HG03196 (cell line): Measurements from ENCODE around the gene KCND2.

ENCODE experiments used
- ATAC-seq: cut with Tn5 transposase; IDR thresholded peaks from one replicate; pipeline ENCODE4 v1.9.1; 2021; ENCODE audit not compliant: unreplicated experiment

KCND2 gene

DNA sequence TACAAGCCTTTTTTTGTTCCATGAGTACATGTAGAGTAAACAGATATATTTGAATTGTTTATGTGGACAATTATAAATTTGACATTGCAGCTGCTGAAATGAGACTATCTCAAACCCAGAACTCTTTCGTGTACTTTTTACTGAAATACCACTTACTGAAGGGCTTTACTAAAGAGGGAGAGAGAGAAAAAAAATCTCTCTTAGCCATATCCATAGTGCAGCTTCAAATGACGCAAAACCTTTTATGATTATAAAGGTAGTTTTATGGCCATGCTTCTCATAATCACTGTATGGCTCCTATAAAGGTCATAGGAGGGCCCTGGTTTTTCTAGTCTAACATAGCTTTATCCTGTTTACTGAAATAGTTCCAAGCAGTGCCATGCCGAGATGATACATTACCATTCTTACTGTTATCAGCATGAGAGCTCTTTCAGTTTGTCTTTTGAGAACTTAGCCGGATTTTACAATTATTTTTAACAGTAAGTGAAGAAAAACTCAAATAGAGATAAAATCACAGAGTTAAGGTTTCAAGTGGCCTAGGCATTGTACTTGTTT is 35.1 kb downstream of the KCND2 start:
- ATAC-seq: no peak

DNA sequence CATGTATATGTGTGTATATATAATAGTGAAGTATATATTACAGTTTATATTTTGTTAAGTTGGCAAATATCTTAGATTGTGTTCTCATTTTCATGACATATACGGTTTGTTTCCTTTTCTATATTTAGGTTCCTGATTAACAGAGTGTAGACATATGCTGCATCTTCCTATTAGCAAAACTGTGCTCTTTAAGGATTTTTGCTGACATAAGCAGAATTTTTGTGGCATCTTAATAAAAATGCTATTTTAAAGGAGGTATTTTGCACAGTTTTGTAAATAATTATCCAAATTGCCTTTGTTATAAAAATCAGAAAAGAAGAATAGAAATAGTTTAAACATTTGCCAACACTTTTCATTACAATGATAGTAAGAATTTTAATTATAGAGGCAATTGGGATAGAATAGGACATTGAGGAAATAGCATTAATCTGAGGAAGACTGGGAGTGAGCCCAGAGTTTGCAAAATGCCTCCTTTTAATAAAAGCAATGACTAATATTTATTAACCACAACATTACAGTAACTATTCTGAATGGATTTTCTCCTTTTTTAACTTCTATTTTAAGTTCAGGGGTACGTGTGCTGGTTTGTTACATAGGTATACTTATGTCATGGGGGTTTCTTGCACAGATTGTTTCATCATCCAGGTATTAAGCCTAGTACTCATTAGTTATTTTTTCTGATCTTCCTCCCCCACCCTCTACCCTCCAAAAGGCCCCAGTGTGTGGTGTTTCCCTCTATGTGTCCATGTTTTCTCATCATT is 38.2 kb downstream of the KCND2 start:
- no peak for ATAC-seq

DNA sequence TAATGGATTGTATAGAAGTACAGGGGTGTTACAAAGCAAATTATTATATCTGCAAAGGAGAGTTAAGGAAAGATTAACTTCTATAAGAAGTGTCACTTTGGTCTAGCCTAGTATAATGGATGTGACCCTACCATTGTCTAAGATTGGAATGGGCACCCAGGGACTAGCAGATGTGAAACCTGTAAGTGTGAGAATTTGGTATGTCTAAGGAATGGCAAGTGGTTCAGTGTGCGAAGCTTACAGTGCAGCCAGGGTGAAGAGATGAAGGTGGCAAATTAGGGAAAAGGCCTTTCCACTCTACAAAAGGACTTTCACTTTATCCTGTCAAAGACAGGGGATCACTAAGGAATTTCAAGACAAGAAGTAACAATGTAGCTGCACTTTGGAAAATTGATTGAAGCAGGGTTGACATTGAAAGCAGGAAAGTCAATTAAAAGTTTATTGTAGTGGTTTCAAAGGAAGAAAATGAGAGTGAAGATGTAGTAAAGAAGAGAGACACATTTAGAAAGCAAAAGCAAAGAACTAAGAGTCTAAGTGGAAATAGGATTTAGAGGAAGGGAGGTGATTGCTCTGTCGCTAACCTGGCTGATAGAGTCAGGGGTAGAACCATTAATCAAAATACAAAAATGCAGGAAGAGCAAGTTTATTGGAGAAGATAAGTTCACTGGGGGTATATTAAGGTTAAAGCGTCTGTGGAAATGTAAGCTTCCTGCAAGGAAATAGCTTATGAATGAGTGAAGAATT is 47.4 kb downstream of the KCND2 start:
- no peak for ATAC-seq

GRCh38 chr7:120327054-120327453 is 54.1 kb downstream of the KCND2 start:
- ATAC-seq: no peak

- ATAC-seq: no peak
Measured at GRCh38 chr7:120332433-120332832, 59.5 kb downstream of the KCND2 start.

DNA sequence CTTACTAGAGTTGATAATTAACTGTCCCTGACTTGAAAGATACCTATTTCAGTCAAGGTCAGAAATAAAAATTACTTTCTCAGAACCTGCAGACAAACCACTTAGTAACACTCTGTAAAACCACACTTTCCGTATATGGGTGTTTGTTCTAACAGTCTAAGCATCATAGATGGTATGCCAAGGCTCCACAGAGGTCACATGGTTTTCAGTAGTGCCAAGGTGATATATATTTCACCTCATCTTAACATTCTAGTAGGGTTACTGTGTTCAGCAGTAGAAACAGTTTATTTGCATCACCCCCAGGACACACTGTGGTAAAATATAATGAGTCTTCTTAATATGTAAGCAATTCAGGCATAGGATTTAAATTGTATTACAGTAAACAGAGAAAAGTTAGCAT is 61.5 kb downstream of the KCND2 start:
- ATAC-seq: peak; percentile 99

- no peak for ATAC-seq
Measured at GRCh38 chr7:120337308-120337907, 64.4 kb downstream of the KCND2 start.

DNA sequence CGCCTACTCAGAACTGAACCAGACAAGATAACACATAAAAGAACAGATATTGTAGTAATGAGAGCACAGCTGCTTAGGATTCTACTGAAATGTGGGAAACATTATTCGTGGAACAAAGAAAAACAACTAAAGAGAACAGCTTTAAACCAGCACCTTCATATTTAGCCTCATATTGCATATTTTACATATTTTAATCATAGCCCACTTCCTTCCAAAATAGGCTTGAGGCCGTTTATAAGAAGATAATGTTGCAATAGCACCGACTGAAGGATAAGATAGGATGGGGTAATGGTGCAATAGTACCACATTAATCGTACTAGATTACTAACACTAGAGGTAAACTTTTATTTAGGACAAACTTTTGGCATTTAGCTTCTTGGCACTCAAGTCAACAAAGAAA is 71.3 kb downstream of the KCND2 start:
- no peak for ATAC-seq

DNA sequence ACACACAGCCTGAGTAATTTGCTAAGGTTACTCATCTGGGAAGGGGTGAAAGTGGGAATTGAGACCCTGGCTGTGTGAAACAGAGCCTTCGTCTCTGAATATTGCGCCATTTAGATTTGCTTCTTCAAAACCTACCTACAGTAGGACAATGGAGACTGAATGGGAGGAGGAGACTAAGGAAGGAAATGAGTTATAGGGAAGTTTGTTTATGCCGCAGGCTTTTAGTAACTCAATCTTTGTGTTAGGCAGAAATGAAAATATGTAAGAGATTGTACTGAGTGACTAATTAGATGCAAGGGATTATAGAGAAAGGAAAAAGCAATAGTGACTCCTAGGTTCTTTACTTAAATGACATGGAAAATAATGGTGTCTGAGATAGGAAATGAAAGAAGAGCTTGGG is 80.2 kb downstream of the KCND2 start:
- ATAC-seq: no peak

GRCh38 chr7:120360918-120361317 is 87.9 kb downstream of the KCND2 start:
- ATAC-seq: peak; percentile 96

DNA sequence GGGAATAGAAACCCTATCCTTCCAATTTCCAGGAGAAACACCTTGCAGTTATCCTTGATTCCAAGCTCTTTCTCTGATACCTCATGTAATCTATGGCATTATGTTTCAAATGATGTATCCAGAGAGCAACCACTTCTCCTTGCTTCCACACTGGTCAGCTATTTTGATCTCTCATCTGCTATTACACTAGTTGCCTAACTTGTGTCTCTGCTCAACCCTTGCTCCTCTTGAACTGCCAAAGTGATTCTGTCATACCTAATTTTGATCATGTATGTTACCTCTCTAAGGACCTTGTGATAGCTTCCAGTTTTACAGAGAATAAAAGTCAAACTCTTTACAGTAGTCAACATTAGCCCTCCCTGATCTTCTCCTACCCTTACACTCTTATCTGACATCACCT is 90.4 kb downstream of the KCND2 start:
- ATAC-seq: no peak

GRCh38 chr7:120370954-120371353 is 98.0 kb downstream of the KCND2 start:
- ATAC-seq: peak; percentile 72

GRCh38 chr7:120373174-120373573 is 100.2 kb downstream of the KCND2 start:
- ATAC-seq: no peak

DNA sequence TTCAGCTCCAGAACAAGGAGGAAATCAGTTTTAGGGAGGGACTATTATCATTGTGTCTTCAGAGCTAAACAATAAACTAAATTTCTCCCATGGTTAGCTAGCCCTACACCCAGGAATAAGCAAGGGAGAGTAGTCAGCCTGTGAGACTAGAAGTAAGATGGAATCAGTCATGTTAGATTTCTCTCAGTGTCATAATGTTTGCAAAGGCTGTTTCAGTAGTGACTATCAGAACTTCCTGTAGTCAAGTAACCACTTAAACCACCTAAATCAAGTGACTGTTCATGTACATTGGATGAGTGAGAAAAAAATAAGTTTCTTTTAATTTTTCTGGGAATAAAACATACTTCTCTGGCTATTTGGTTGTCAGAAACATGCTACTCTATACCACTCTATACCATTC is 121.6 kb downstream of the KCND2 start:
- no peak for ATAC-seq

DNA sequence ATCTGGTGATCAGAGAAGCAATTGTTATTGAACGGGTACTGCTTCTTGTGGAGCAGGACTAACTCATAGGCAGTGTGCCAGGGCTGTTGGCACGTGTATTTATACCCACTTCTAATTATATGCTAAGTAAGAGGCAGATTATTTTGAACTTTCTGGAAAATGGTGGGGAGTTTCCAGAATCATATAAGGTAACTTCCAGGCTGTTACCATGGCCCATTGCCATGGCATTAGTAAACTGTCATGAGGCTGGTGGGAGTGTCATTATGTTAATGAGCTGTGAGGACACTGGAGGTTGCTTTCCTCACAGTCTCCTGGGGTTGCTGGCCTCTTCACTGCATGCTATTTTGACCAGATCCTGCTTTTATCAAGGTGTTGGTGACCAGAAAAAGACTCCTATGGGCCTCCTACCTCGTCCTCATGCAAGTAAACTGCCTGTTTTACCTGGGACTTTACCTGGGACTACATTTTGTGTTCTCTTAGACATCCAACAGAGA is 122.6 kb downstream of the KCND2 start:
- ATAC-seq: peak; percentile 94

DNA sequence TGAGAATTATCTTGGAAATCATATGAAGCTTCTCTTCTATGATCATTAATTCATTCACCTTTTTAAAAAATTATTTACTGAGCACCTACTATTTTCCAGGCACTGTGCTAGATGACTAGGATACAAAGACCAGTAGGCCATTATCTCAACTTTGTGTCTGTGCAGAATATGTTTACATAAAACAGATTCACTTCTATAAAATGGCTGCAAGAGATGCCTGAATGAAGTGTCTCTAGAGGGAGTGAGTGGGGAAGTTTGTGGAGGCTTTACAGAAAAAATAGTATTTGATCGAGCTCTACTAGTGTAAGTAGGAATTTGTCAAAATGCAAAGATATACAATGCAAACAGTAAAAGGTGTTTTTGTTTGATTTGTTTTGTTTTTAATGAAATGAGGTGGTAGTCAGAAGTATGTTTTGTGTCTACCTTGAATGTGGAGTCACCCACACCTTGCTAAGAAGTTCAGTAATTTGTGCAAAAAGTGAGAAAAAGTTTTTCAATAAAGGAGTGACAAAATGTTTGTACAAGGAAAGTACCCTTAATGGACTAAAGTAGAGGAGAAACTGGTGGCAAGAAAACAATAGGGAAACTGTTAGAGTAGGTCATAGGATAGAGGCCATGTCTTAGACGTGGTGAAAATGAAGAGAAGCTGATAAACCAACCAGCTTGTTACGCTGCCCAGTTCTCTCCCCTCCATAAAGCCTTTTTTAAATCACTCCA is 125.5 kb downstream of the KCND2 start:
- no peak for ATAC-seq

- ATAC-seq: peak; percentile 33
Measured at GRCh38 chr7:120400806-120401455, 128.0 kb downstream of the KCND2 start.

DNA sequence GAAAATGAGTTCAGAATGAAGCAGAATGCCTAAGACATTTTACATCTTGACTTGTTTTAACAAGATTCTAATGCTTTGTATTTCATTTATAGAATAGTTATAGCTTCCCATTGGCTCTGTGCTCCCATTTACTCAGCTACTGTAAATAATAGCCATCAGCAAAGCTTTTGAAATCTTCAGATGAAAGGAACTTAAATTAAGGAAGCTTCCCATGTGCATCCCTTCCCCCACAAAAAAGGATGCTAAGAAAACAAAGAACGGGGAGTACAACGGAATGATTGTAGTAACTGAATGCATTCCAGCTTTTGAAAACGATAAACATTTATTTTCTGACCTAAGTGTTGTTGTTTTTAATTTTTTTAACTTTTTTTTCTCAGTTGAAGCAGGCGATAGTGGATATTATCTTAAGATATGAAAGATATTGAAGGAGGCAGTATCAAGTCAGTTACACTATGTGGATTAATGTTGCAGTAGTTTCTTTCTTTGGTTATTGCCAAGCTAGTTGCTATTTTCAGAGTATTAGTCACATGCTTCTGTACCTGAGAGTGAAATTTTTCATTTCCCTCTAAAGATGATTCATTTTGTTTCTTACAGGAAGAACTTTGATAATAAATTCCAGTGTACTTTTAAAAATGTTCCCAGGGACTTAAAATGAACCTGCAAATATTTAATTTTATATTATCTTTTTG is 129.2 kb downstream of the KCND2 start:
- ATAC-seq: peak; percentile 56

- ATAC-seq: no peak
Measured at GRCh38 chr7:120402801-120403200, 129.8 kb downstream of the KCND2 start.

GRCh38 chr7:120404042-120404441 is 131.1 kb downstream of the KCND2 start:
- ATAC-seq: peak; percentile 46
